Tibial artery (tissue), 4 donors: ENCODE data around the gene ARNT2.

Experiments
- DNase-seq, 2 donors: peaks; one replicate each; pipeline ENCODE4 v3.0.0-alpha.2; 2019
- H3K27ac ChIP-seq, 2 donors: fragments of 200-600 bp; sonication (generic) in 1 of 2; 1 replicate in 1 of 2; 2 replicates in 1 of 2; pipeline ENCODE4 v1.5.1; 2018 to 2019; ENCODE audit warnings: mild to moderate bottlenecking in 1 of 2
- H3K27me3 ChIP-seq, 2 donors: fragments of 200-600 bp; sonication (generic) in 1 of 2; one replicate each; pipeline versions ENCODE4 v1.5.1 to v1.6.0; 2016 to 2019
- H3K36me3 ChIP-seq, 3 donors: fragments of 200-600 bp; sonication (generic) in 2 of 3; one replicate each; pipeline ENCODE4 v1.5.1; 2016 to 2019; ENCODE audit warnings: mild to moderate bottlenecking in 2 of 3
- H3K4me1 ChIP-seq, 4 donors: fragments of 200-600 bp; sonication (generic) in 2 of 4; 1 replicate in 3 of 4; 2 replicates in 1 of 4; pipeline ENCODE4 v1.5.1; 2016 to 2019
- H3K4me3 ChIP-seq, 2 donors: fragments of 200-600 bp; sonication (generic) in 1 of 2; 1 replicate in 1 of 2; 2 replicates in 1 of 2; pipeline ENCODE4 v1.5.1; 2018 to 2019; ENCODE audit warnings: mild to moderate bottlenecking in 2 of 2
- H3K9me3 ChIP-seq, 3 donors: fragments of 200-600 bp; sonication (generic) in 1 of 3; one replicate each; pipeline ENCODE4 v1.5.1; 2016 to 2019
- CTCF ChIP-seq, 2 experiments: fragments of 200-600 bp in 1 of 2; fragments of 450-650 bp in 1 of 2; IDR thresholded peaks; one replicate each; pipeline ENCODE4 v1.5.1; 2017 to 2019; ENCODE audit warnings: antibody characterized with exemption in 2 of 2, mild to moderate bottlenecking in 1 of 2, moderate library complexity in 1 of 2
- intact Hi-C: fragments of 100-400 bp; cut with DNase I; formaldehyde crosslinking; loops from one replicate; pipeline ENCODE4 v1.15.0; 2023; ENCODE audit warnings: low total_unique reads

The ARNT2 gene

GRCh38 chr15:80465626-80466005 is 61.4 kb downstream of the ARNT2 start:
- no peak for DNase-seq
- Histone ChIP-seq H3K27me3 (no peaks in the 10 kb centered on the region), H3K4me3 (no peak overlapping the region), H3K9me3 (no peaks in the 10 kb centered on the region), H3K36me3 (peaks cover 0 to 12% (median 11%) of the 10 kb centered on the region in 3 donors), H3K4me1 (no peaks in the 10 kb centered on the region), H3K27ac (no peak overlapping the region)
- intact Hi-C loops, result no loop called here
- no peak for TF ChIP-seq CTCF (IDR thresholded peaks at IDR 0.05)

- no peak for DNase-seq
- Histone ChIP-seq H3K4me1 (no peaks in the 10 kb centered on the region), H3K9me3 (no peaks in the 10 kb centered on the region), H3K27ac (no peak overlapping the region), H3K4me3 (no peak overlapping the region), H3K27me3 (no peaks in the 10 kb centered on the region), H3K36me3 (peaks cover 0 to 21% (median 17%) of the 10 kb centered on the region in 3 donors)
- TF ChIP-seq CTCF (IDR thresholded peaks at IDR 0.05), result no peak
- intact Hi-C loops, result no loop called here
These were observed 62.4 kb downstream of the ARNT2 start for GRCh38 chr15:80466543-80466942.

GRCh38 chr15:80467311-80467714 is 63.1 kb downstream of the ARNT2 start:
- no peak for DNase-seq
- H3K36me3 ChIP-seq, result peaks cover 0 to 21% (median 17%) of the 10 kb centered on the region in 3 donors
- H3K27me3 ChIP-seq, result no peaks in the 10 kb centered on the region
- TF ChIP-seq CTCF (IDR thresholded peaks at IDR 0.05), result no peak
- no peak overlapping the region for H3K4me3 ChIP-seq
- H3K27ac ChIP-seq, result no peak overlapping the region
- H3K9me3 ChIP-seq, result no peaks in the 10 kb centered on the region
- no peaks in the 10 kb centered on the region for H3K4me1 ChIP-seq
- intact Hi-C loops, result no loop called here

GRCh38 chr15:80468796-80469195 is 64.6 kb downstream of the ARNT2 start:
- TF ChIP-seq CTCF (IDR thresholded peaks at IDR 0.05), result no peak
- intact Hi-C loops, result no loop called here
- peaks cover 0 to 21% (median 17%) of the 10 kb centered on the region in 3 donors for H3K36me3 ChIP-seq

GRCh38 chr15:80471881-80472280 is 67.7 kb downstream of the ARNT2 start:
- Histone ChIP-seq H3K36me3 (peaks cover 5 to 32% (median 20%) of the 10 kb centered on the region in 3 donors), H3K9me3 (peaks cover 0 to 9% (median 0%) of the 10 kb centered on the region in 3 donors), H3K27ac (no peak overlapping the region), H3K4me3 (no peak overlapping the region), H3K4me1 (no peaks in the 10 kb centered on the region), H3K27me3 (no peaks in the 10 kb centered on the region)
- intact Hi-C loops, result no loop called here
- no peak for DNase-seq
- TF ChIP-seq CTCF (IDR thresholded peaks at IDR 0.05), result no peak

More at GRCh38 chr15:80468796-80469195, 64.6 kb downstream of the ARNT2 start:
- H3K4me3 ChIP-seq, result no peak overlapping the region
- H3K4me1 ChIP-seq, result no peaks in the 10 kb centered on the region
- H3K9me3 ChIP-seq, result no peaks in the 10 kb centered on the region
- H3K27ac ChIP-seq, result no peak overlapping the region
- no peaks in the 10 kb centered on the region for H3K27me3 ChIP-seq
- DNase-seq, result no peak
